ENCODE results near the gene SOS1.
"Not testable (repeated sequence)": the region's sequence is repeated elsewhere in the genome, so short reads cannot be mapped to it uniquely, and the experiment has no call there.

Gene SOS1

GRCh38 chr2:39120771-39121522 is at the start of gene SOS1:
SOS1 (minus strand) TSS chr2:39121051; CDS start chr2:39120422, 629 bp downstream.
- peak; percentile 89 for DNase-seq (ENCODE audit: low read depth)

GRCh38 chr2:39164089-39164488 is 43.2 kb upstream of the SOS1 start:
- no peak for DNase-seq (ENCODE audit: low read depth)

DNA sequence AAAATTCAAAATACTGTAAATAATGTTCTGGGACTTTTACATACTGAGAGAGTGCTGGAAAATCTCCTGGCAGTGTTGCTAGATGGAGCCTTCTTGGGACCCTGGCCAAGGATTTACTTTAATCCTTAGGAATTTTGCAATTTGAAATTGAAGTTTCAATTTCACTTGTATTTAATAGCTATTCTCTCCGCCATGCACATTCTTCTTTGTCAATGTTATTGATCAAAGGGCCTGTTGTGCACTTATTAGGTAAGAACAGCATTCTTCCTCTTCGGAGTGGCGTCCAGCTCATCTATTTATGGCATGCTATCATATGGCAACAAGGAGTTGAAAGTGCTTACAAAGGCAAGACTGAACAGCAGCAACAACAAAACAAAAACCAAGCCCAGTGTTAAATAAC is 40.1 kb upstream of the SOS1 start:
- no peak for DNase-seq (ENCODE audit: low read depth)

- DNase-seq (ENCODE audit: low read depth), result no peak
Measured at GRCh38 chr2:39159283-39159682, 38.4 kb upstream of the SOS1 start.

DNA sequence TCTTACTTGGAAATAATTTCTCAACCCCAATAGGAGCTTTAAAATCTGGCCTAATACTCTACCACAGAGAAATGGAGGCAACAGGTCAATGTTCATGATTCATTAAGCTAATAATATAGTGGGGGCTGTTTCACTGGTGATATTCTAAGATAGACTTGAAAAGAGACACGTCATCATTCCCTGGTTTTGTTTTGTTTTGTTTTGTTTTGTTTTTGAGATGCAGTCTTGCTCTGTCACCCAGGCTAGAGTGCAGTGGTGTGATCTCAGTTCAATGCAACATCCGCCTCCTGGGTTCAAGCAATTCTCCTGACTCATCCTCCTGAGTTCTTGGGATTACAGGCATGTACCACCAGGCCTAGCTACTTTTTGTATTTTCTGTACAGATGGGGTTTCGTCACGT is 37.5 kb upstream of the SOS1 start:
- no peak for DNase-seq (ENCODE audit: low read depth)

- no peak for DNase-seq (ENCODE audit: low read depth)
Measured at GRCh38 chr2:39156846-39157245, 36.0 kb upstream of the SOS1 start.

- DNase-seq (ENCODE audit: low read depth), result no peak
Measured at GRCh38 chr2:39156107-39156506, 35.3 kb upstream of the SOS1 start.

- DNase-seq (ENCODE audit: low read depth), result not testable (repeated sequence)
Measured at GRCh38 chr2:39155573-39155972, 34.7 kb upstream of the SOS1 start.

- no peak for DNase-seq (ENCODE audit: low read depth)
Measured at GRCh38 chr2:39154944-39155343, 34.1 kb upstream of the SOS1 start.

GRCh38 chr2:39153312-39153711 is 32.5 kb upstream of the SOS1 start:
- DNase-seq (ENCODE audit: low read depth), result no peak

DNA sequence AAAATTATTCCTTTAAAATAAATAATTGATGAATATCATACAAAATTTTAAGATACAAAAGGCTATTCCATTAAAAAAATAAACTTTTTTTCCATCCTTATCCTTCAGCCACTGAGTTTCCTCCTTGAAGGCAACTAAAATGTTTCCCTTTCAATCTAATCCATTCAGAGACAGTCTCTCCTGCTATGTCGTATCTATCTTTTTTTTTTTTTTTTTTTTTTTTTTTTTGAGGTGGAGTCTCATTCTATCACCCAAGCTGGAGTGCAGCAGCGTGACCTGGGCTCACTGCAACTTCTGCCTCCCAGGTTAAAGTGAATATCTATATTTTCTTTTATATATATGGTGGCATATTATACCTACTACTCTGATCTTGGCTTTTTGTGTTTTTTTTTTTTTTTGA is 31.7 kb upstream of the SOS1 start:
- no peak for DNase-seq (ENCODE audit: low read depth)

GRCh38 chr2:39150890-39151497 is 30.1 kb upstream of the SOS1 start:
- DNase-seq (ENCODE audit: low read depth), result no peak

GRCh38 chr2:39150102-39150562 is 29.3 kb upstream of the SOS1 start:
- DNase-seq (ENCODE audit: low read depth), result no peak

DNA sequence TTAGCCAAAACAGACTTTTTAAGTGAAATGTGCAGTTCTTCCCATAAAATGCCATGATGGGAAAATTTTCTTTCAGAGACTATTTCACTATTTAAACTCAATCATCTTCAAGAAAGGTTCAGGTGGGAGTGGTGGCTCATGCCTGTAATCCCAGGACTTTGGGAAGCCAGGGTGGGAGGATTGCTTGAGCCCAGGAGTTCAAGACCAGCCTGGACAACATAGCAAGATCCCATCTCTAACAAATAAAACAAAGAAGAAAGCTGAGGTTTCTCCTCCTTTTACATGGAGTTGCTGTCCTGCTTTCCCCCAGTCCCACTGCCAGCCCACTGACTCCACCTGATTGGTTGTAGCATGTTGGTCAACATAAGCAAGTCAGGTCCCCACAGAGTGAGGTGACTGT is 25.8 kb upstream of the SOS1 start:
- no peak for DNase-seq (ENCODE audit: low read depth)

GRCh38 chr2:39145906-39146421 is 25.1 kb upstream of the SOS1 start:
- DNase-seq (ENCODE audit: low read depth), result no peak

DNA sequence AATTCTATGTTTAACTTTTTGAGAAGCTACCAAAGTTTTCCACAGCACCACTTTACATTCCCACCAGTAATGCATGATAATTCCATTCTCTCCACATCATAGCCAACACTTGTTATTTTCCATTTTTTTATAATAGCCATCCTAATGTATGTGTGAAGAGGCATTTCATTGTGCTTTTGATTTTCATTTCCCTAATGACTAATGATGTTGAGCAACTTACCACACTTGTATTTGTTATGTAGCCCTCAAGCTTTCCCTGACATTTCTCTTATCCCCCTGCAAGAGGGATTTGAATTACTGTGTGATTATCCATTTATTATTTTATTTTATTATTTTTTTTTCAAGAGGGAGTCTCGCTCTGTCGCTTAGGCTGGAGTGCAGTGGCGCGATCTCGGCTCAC is 23.6 kb upstream of the SOS1 start:
- no peak for DNase-seq (ENCODE audit: low read depth)

- DNase-seq (ENCODE audit: low read depth), result no peak
Measured at GRCh38 chr2:39142904-39143605, 22.2 kb upstream of the SOS1 start.

DNA sequence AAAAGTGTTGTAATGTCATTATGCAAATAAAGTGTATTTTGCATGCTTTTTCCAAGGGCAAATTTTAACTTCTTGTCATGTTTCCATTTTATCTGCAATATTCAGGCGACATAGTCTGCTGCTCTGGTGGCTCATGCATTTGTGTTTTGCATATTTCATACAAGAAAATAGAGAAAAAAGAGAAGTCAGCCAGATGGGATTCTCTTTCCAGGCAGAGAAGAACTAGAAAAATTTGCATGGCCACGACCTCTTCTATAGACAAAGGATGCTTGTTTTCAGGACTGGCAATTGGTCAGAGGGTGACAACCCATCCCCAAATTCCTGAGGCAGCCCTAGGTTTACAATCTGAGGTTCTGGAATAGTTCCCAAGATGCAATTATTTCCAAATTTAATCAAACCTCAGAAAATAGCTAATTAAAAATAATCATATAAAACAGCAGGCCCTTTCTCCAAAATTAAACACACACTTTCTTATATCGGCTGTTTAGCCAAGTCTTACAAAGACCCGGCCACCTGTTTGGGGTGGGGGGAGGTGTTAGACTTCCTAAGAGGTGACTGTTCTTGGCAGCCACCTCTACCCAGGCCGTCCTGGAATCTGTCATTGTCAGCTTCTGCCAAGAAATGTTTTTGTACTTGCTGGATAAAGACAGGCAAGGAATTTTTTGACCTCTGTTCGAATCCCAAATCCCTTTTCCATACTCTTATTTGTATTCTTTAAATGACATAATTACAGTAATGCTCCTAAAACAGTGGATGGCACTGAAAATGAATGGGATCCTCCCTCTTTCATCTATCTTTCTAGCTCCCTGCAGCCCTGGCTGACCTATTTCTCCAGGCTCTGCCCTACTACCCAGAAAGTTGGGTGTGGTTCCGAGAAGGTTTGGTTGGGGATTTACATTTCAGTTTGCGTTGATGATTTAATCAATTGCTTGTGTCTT is 20.8 kb upstream of the SOS1 start:
- no peak for DNase-seq (ENCODE audit: low read depth)

DNA sequence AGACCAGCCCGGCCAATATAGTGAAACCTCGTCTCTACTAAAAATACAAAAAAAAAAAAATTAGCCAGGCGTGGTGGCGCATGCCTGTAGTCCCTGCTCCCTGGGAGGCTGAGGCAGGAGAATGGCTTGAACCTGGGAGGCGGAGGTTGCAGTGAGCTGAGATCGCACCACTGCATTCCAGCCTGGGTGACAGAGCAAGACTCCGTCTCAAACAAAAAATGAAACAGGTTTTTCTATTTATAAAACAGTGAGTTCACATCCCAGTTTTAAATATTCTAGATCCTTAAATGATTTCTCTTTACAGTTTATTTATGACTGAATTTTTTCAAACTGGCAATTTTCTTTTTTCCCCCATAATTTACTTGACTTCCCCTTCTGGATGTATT is 20.1 kb upstream of the SOS1 start:
- DNase-seq (ENCODE audit: low read depth), result not testable (repeated sequence)

DNA sequence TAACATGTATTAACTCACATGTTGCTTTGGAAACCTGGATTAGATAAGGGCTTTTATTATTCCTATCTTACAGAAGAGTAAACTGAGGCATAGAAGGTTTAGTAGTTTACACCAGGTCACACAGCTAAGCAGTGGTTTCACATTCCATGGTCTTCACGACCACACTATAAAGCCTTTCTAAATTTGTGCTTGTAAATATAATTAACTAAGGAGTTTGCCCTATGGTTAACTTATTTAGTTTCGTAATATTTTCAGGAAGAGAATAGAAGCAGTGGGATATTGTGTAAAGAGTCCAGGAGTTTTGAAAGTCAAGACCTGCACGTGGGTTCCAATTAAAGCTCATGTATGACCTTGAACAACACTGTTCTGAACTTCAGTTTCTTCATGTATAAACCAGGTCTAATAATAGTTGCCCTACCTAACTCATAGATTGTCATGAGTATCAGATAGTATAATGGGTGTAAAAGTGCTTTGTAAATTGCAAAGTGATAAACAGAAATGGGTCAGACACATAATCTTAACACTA is 19.5 kb upstream of the SOS1 start:
- no peak for DNase-seq (ENCODE audit: low read depth)

GRCh38 chr2:39139511-39140237 is 18.8 kb upstream of the SOS1 start:
- DNase-seq (ENCODE audit: low read depth), result no peak

Data from activated gamma-delta T cell treated with anti-CD3 and anti-CD28 coated beads, Interleukin-2, amount 50 U/mL, for 16 hours (primary cell).